ENCODE data around the gene GALNT14.
"Not testable (repeated sequence)": the region's sequence is repeated elsewhere in the genome, so short reads cannot be mapped to it uniquely, and the experiment has no call there.

Gene GALNT14, protein sequence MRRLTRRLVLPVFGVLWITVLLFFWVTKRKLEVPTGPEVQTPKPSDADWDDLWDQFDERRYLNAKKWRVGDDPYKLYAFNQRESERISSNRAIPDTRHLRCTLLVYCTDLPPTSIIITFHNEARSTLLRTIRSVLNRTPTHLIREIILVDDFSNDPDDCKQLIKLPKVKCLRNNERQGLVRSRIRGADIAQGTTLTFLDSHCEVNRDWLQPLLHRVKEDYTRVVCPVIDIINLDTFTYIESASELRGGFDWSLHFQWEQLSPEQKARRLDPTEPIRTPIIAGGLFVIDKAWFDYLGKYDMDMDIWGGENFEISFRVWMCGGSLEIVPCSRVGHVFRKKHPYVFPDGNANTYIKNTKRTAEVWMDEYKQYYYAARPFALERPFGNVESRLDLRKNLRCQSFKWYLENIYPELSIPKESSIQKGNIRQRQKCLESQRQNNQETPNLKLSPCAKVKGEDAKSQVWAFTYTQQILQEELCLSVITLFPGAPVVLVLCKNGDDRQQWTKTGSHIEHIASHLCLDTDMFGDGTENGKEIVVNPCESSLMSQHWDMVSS
- total RNA-seq, result 0 to 0.39 (median 0.12) reads per million in 9 experiments

DNA sequence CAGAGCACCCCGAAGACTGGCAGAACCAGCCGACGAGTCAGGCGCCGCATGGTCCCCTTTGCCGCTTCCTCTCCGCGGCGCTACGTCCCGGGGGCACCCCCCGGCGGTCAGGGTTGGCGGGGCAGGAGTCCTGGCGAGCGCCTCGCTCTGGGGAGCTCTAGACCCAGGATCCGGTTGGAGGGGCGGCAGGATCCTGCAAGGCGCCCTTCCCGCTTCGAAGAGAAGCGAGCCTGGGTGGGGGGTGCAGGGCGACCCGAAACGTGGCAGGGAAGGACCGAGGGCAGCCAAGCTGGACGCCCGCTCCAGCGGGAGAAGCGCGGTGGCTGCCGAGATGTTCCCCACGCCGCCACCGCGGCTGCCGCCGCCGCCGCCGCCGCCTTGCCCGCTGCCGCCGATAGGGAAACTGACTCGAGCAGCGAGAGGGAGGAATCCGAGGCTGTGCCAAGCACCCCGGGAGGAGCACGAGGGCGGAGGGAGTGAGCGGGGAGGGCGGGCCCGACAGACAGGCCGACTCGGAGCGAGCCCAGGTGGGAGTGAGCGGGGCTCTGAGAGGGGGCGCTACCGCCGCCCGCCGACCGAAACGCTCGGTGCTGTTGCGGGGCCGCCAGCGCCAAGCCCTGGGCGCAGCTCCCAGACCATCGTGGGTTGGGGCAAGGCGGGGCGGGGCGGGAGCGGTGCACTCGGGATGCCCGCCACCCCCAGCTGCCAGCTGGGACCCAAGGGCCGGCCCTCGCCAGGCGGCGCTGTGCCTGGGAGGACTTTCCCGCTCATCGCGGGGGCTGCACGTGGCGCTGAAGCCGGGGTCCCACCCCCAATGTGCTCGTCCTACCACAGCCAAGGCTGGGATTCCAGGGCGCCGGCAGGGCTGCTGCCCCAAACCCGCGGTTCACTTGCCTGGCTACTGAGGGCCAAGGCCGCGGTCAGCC, at the start of gene GALNT14:
Gene GALNT14, minus strand, starts transcription at position 404 of the 926 bp plus-strand sequence. Its CDS starts 354 bp downstream, at position 50.
- ATAC-seq (replicated peaks), result peak; percentile 52
- no peaks in the 10 kb centered on the region for H3K9me3 Mint-ChIP-seq
- peaks cover 5% of the 10 kb centered on the region for H3K36me3 Mint-ChIP-seq (ENCODE audit: insufficient read depth)
- peak in 1 of 3 experiments; percentile 7 for DNase-seq
- H3K4me1 Mint-ChIP-seq (ENCODE audit: low read depth in 2 of 2), result peaks cover 4 to 7% of the 10 kb centered on the region in 2 donors
- H3K4me3 Mint-ChIP-seq, result peak within 1 kb of the TSS; percentile 63
- H3K27ac Mint-ChIP-seq, result no peak within 1 kb of the TSS
- H3K27me3 Mint-ChIP-seq, result peaks cover 44 to 74% of the 10 kb centered on the region in 2 donors

DNA sequence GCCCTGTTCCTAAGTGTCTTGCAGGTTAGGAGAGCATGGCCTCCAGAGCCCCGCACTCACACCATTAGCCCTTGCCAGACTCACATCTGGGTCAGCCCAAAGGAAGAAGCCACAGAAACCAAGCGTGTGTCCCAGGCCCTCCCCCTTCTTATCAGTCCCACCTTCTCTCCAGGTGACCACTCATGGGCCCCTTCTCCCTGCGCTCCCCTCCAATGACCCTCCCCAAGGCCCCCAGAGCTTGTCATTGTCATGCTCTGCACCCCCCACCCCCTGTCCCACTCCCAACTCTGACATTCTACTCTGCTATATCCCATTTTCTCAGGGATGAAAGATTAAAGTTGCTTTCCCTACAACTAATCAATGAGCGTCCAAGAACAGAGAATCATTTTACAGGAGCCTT, 48.9 kb upstream of the GALNT14 start:
- H3K4me1 Mint-ChIP-seq (ENCODE audit: low read depth in 2 of 2), result no peaks in the 10 kb centered on the region
- no peaks in the 10 kb centered on the region for H3K9me3 Mint-ChIP-seq
- ATAC-seq (replicated peaks), result no peak
- no peak for DNase-seq
- no peak overlapping the region for H3K27ac Mint-ChIP-seq
- H3K36me3 Mint-ChIP-seq (ENCODE audit: insufficient read depth), result no peaks in the 10 kb centered on the region
- no peaks in the 10 kb centered on the region for H3K27me3 Mint-ChIP-seq
- no peak overlapping the region for H3K4me3 Mint-ChIP-seq

DNA sequence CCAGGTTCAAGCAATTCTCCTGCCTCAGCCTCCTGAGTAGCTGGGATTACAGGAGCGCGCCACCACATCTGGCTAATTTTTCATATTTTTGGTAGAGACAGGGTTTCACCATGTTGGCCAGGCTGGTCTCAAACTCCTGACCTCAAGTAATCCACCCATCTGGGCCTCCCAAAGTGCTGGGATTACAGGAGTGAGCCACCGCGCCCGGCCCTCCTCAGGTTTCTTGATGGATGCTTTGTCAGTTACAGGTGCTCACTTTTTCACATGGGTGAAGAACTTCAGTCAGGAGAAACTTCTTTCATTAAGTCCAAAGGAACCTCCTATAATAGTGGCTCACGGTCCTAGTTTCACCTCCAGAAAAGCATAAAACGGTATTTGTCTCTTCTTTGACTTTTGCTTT, 45.7 kb upstream of the GALNT14 start:
- H3K4me3 Mint-ChIP-seq; H3K27me3 Mint-ChIP-seq; H3K27ac Mint-ChIP-seq; H3K9me3 Mint-ChIP-seq; ATAC-seq (replicated peaks); H3K36me3 Mint-ChIP-seq (ENCODE audit: insufficient read depth); H3K4me1 Mint-ChIP-seq (ENCODE audit: low read depth in 2 of 2); DNase-seq: not testable (repeated sequence)

DNA sequence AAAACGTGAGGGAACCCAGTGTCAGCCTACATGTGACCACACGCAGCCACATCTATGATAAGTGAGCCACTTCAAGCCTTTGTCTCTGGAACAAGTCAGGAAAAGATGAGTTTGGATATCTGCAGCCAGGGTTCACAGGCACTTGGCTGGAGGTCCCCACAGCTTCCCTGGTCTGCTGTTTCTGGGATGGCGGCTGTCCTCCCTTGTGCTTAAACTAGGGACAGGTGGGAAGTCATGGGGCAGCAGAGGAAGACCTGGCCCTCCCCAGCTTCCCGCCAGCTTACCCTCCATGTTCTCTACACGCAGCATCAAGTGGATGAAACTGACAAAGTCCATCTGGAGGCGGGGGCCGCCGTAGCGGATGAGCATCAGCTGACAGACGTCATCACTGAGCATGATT, 38.5 kb upstream of the GALNT14 start:
- Mint-ChIP-seq H3K4me3 (no peak overlapping the region), H3K9me3 (no peaks in the 10 kb centered on the region), H3K36me3 (ENCODE audit: insufficient read depth) (no peaks in the 10 kb centered on the region), H3K4me1 (ENCODE audit: low read depth in 2 of 2) (peaks cover 0 to 2% of the 10 kb centered on the region in 2 donors), H3K27ac (no peak overlapping the region), H3K27me3 (no peaks in the 10 kb centered on the region)
- DNase-seq, result no peak
- ATAC-seq (replicated peaks), result no peak

DNA sequence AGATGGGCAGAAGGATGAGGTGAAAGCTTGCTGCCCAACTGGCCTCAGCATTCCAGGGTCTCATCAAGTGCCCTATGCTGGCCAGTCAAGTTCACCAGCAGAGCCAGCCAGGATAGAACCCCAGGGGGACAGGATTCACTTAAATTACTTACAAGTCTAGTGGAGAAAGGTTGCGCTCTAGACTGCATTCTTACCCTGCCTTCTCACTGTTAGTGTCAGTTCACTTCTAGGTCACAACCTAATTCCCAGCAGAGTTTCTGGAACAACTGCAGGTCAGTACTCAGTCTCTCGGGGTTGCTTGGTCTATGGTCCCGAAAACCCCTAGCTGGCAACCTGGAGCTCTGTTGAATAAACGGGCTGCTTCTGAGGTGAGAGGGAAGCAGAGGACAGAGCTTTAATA, 32.9 kb upstream of the GALNT14 start:
- Mint-ChIP-seq H3K4me3 (no peak overlapping the region), H3K36me3 (ENCODE audit: insufficient read depth) (no peaks in the 10 kb centered on the region), H3K27me3 (peaks cover 8 to 15% of the 10 kb centered on the region in 2 donors), H3K4me1 (ENCODE audit: low read depth in 2 of 2) (peaks cover 0 to 2% of the 10 kb centered on the region in 2 donors), H3K27ac (no peak overlapping the region), H3K9me3 (no peaks in the 10 kb centered on the region)
- DNase-seq, result no peak
- ATAC-seq (replicated peaks), result no peak

DNA sequence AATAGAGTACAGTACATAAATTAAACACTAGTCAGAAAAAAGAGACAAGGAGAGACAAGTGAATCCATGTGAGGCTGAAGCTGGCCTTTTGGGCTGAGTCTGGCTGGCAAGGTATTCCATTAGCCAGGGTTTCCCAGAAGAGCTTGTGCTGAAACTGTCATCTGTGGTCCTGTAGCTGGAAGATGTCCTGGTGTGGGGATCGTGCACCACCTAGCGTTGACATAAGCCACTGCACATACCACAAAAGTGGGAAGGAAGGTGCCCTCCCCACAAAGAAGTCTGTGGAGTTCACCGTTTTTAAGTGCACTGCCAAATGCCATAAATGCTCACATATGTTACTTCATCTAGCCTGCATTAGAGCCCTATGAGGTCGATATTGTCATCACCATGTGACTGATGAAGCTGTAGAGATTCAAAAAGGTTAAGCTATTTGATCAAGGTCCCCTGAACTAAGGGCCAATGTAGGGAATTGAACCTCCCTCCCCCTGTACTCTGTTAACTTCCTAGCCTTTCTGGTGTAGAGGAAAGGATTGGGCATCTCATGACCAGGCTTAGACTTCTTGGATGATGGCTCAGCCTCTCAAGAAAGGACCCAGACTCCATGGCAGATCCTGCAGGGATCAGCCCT, 31.9 kb upstream of the GALNT14 start:
- DNase-seq (peak; percentile 14 to 32 (median 22)), ATAC-seq (replicated peaks) (peak; percentile 63)
- peaks cover 9 to 23% of the 10 kb centered on the region in 2 donors for H3K27me3 Mint-ChIP-seq
- no peak overlapping the region for H3K27ac Mint-ChIP-seq
- H3K36me3 Mint-ChIP-seq (ENCODE audit: insufficient read depth), result no peaks in the 10 kb centered on the region
- peaks cover 0 to 2% of the 10 kb centered on the region in 2 donors for H3K4me1 Mint-ChIP-seq (ENCODE audit: low read depth in 2 of 2)
- H3K4me3 Mint-ChIP-seq, result no peak overlapping the region
- H3K9me3 Mint-ChIP-seq, result no peaks in the 10 kb centered on the region

DNA sequence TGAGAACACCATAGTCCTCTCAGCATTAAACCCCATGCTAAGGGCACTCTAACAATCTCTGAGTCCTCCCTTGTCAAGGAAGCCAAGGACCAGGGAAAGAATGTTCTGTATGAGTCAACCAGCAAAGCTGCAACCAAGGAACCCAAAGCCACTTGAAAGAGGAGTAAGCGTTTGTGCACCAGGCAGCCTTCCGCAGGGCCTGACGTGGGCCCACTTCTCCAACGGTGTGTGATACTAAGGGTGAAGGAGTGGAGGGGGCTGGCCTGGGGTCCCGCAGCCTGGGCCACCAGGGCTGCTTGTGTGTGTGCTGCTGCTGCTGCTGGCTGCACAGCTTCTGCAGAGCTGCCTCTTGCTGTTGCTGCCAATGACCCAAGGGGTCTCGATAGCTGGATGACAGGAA, 30.1 kb upstream of the GALNT14 start:
- ATAC-seq (replicated peaks) (no peak), DNase-seq (no peak)
- no peaks in the 10 kb centered on the region for H3K9me3 Mint-ChIP-seq
- H3K36me3 Mint-ChIP-seq (ENCODE audit: insufficient read depth), result no peaks in the 10 kb centered on the region
- peaks cover 15 to 23% of the 10 kb centered on the region in 2 donors for H3K27me3 Mint-ChIP-seq
- no peak overlapping the region for H3K27ac Mint-ChIP-seq
- no peak overlapping the region for H3K4me3 Mint-ChIP-seq
- peaks cover 0 to 4% of the 10 kb centered on the region in 2 donors for H3K4me1 Mint-ChIP-seq (ENCODE audit: low read depth in 2 of 2)

DNA sequence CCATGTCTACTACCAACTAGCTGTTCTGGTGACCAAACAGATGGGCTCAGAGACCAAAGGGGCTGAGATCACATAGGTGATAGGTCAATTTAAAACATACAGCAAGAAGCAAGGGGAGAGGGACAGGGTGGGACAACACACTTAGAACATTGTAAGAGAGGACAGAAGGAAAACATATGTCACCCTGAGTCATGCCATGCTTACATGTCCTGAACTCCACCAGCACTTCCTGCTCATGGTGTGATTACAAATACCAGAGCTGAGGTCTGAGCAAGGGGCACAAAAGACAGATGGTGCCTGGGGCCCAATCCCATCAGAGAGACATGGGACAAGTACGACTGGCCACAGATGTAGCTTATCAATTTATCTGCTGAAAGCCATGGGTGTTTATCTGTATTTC, 28.7 kb upstream of the GALNT14 start:
- no peaks in the 10 kb centered on the region for H3K36me3 Mint-ChIP-seq (ENCODE audit: insufficient read depth)
- H3K9me3 Mint-ChIP-seq, result no peaks in the 10 kb centered on the region
- DNase-seq (no peak), ATAC-seq (replicated peaks) (no peak)
- H3K4me1 Mint-ChIP-seq (ENCODE audit: low read depth in 2 of 2), result peaks cover 0 to 4% of the 10 kb centered on the region in 2 donors
- H3K4me3 Mint-ChIP-seq, result no peak overlapping the region
- no peak overlapping the region for H3K27ac Mint-ChIP-seq
- H3K27me3 Mint-ChIP-seq, result peaks cover 15 to 23% of the 10 kb centered on the region in 2 donors

DNA sequence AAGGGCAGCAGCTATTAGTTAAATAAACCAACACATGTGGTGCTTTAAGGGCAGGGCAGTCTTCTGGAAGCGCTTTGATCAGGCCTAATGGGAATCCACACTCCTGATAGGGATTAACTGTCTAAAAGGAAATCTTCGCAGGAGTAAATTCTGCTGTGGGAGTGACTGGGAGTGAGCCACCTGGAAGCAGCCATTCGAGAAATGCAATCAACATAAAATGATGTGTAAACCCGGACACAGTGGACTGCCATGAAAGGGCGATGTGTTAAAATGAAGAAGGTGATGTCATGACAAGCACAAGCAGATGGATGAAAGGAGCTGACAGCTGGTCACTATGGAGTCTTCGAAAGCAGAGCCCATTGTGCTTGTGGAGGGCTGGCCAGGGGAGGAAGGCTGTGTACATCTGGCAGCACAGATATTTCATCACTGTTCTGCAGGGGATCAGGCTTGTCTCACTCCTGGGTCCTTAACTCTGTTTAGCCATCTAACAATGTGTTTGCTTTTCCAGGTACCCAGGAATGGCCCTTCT, 24.8 kb upstream of the GALNT14 start:
- DNase-seq (no peak), ATAC-seq (replicated peaks) (no peak)
- H3K4me3 Mint-ChIP-seq, result no peak overlapping the region
- H3K4me1 Mint-ChIP-seq (ENCODE audit: low read depth in 2 of 2), result peaks cover 0 to 4% of the 10 kb centered on the region in 2 donors
- H3K9me3 Mint-ChIP-seq, result no peaks in the 10 kb centered on the region
- H3K27me3 Mint-ChIP-seq, result peaks cover 17 to 18% of the 10 kb centered on the region in 2 donors
- H3K36me3 Mint-ChIP-seq (ENCODE audit: insufficient read depth), result no peaks in the 10 kb centered on the region
- H3K27ac Mint-ChIP-seq, result no peak overlapping the region

DNA sequence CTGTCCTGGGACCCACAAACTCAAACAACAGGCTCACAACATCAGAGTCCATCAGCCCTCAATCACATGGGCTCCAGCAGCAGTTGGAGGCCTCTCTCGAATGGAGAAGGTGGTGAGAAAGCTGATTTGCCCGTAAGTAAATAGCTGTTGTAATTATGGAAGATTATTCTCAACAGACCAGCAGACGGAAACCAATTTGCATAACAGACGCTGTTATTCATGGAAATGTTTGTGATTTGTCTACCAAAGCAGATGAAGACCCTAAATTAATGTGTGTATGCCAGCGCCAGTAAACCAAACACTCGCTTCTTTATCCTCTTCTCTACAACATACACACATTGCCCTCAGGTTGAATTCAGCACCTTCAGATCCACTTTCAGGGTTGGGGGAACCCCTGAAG, 23.4 kb upstream of the GALNT14 start:
- ATAC-seq (replicated peaks), result no peak
- Mint-ChIP-seq H3K27me3 (peaks cover 19 to 22% of the 10 kb centered on the region in 2 donors), H3K9me3 (no peaks in the 10 kb centered on the region), H3K36me3 (ENCODE audit: insufficient read depth) (no peaks in the 10 kb centered on the region), H3K27ac (no peak overlapping the region), H3K4me1 (ENCODE audit: low read depth in 2 of 2) (peaks cover 0 to 4% of the 10 kb centered on the region in 2 donors), H3K4me3 (no peak overlapping the region)
- no peak for DNase-seq

DNA sequence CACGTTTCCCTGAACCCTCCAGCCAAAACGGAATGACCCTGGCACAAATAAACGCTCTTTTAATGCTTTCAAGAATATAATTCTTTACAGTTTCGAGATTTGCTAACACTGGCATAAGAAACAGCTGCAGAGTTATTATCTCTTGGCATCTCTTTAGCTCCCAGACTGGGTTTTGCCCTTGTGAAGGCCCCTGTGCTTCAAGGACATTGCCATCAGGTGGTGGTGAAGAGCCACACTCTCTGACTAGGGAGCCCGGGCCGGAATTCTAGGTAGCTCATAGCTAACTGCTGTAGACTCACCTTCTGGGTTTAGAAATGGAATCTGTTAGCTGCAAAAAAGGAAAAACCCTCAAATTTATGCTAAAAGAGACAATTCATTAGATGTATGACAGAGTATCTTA, 13.3 kb upstream of the GALNT14 start:
- Mint-ChIP-seq H3K9me3 (peaks cover 0 to 3% of the 10 kb centered on the region in 2 donors), H3K36me3 (ENCODE audit: insufficient read depth) (no peaks in the 10 kb centered on the region), H3K4me1 (ENCODE audit: low read depth in 2 of 2) (no peaks in the 10 kb centered on the region), H3K4me3 (no peak overlapping the region), H3K27me3 (peaks cover 31 to 47% of the 10 kb centered on the region in 2 donors), H3K27ac (no peak overlapping the region)
- no peak for DNase-seq
- ATAC-seq (replicated peaks), result no peak

DNA sequence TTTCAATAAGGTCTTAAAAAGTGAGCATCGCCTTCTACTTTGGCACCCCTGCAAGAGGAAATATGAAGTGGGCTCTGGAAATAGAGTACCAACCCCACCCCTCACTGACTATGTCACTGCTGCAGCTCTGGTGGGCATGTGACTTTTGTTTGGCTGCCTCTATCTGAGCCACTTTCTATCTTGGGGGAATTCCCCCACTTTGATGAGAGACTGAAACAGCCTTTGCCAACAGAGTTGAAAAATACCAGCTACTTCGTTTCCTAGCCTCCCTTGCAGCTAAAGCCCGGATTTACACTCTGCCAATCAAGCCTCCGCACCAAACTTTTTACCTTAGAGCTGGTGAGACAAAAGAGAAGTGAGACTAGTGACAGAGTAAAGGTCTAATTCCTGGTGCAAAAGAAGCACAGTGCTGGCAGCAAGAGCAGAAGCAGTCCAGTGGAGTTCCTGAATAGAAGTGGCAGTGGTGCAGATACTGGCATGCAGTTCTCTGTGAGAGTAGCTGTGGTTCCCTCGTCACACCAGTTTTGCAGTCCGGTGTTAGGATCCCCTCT, 12.0 kb upstream of the GALNT14 start:
- Mint-ChIP-seq H3K9me3 (peaks cover 0 to 3% of the 10 kb centered on the region in 2 donors), H3K4me1 (ENCODE audit: low read depth in 2 of 2) (no peaks in the 10 kb centered on the region), H3K4me3 (no peak overlapping the region), H3K36me3 (ENCODE audit: insufficient read depth) (no peaks in the 10 kb centered on the region), H3K27ac (no peak overlapping the region), H3K27me3 (peaks cover 27 to 36% of the 10 kb centered on the region in 2 donors)
- ATAC-seq (replicated peaks), result no peak
- no peak for DNase-seq
